Thymus (tissue), 11 donors: ENCODE data around the gene CDK16. TPM values are rescaled to one million over a fixed set of nuclear protein-coding genes. Genes with fewer than 3 reads are reported as not detected.

Experiments used
- DNase-seq, 9 donors: peaks; one replicate each; pipeline ENCODE4 v3.0.0-alpha.2; 2013; ENCODE audit warnings: low spot score in 9 of 9, low read depth in 6 of 9, missing footprints in 1 of 9
- H3K27ac ChIP-seq, 2 donors: one replicate each; pipeline ENCODE4 v1.5.1; 2013; ENCODE audit warnings: control low read depth in 1 of 2, low read depth in 1 of 2, low read length in 1 of 2, mild to moderate bottlenecking in 1 of 2, moderate library complexity in 1 of 2
- H3K27me3 ChIP-seq, 2 donors: one replicate each; pipeline ENCODE4 v1.5.1; 2013; ENCODE audit warnings: low read length in 1 of 2; ENCODE audit not compliant: control insufficient read depth in 2 of 2, insufficient read depth in 1 of 2
- H3K36me3 ChIP-seq, 2 donors: one replicate each; pipeline ENCODE4 v1.5.1; 2013; ENCODE audit warnings: low read length in 1 of 2, mild to moderate bottlenecking in 1 of 2, moderate library complexity in 1 of 2; ENCODE audit not compliant: control insufficient read depth in 2 of 2, insufficient read depth in 2 of 2
- H3K4me1 ChIP-seq, 2 donors: one replicate each; pipeline ENCODE4 v1.5.1; 2013; ENCODE audit warnings: low read length in 2 of 2; ENCODE audit not compliant: control insufficient read depth in 2 of 2, insufficient read depth in 2 of 2
- H3K4me3 ChIP-seq, 2 donors: one replicate each; pipeline ENCODE4 v1.5.1; 2013; ENCODE audit warnings: low read length in 2 of 2, control low read depth in 1 of 2, mild to moderate bottlenecking in 1 of 2
- H3K9me3 ChIP-seq, 2 donors: one replicate each; pipeline ENCODE4 v1.5.1; 2013; ENCODE audit warnings: low read length in 1 of 2, mild to moderate bottlenecking in 1 of 2; ENCODE audit not compliant: control insufficient read depth in 2 of 2, insufficient read depth in 1 of 2
- WGBS: extraction: QIAGEN DNeasy Blood & Tissue Kit; methylation state at CpG from one replicate; pipeline ENCODE4 v1.1.7; 2013; 5-methylcytosine and 5-hydroxymethylcytosine counted together
- polyA plus RNA-seq: library from polyadenylated mRNA; stranded (reverse); fragments of 200-250 nt; gene quantifications from one replicate; pipeline ENCODE4 v1.2.3, GENCODE V29; 2013
- total RNA-seq: library from RNA; stranded (reverse); fragments of 120-200 nt; gene quantifications from one replicate; pipeline ENCODE4 v1.2.4, GENCODE V29; 2013
- donor health status: healthy.

Gene CDK16
- total and polyA plus RNA-seq, 2 donors = 28.8 to 41.9 TPM

- no peaks in the 10 kb centered on the region for H3K4me1 ChIP-seq
- 98% methylated on average over 10 of the region's 10 CpGs for WGBS
- no peaks in the 10 kb centered on the region for H3K9me3 ChIP-seq
- H3K4me3 ChIP-seq = no peak overlapping the region
- no peak overlapping the region for H3K27ac ChIP-seq
- DNase-seq = no peak
- H3K27me3 ChIP-seq = no peaks in the 10 kb centered on the region
- peaks cover 67 to 76% of the 10 kb centered on the region in 2 donors for H3K36me3 ChIP-seq
Measured at GRCh38 chrX:47181301-47181700, 37.2 kb upstream of the CDK16 start.

DNA sequence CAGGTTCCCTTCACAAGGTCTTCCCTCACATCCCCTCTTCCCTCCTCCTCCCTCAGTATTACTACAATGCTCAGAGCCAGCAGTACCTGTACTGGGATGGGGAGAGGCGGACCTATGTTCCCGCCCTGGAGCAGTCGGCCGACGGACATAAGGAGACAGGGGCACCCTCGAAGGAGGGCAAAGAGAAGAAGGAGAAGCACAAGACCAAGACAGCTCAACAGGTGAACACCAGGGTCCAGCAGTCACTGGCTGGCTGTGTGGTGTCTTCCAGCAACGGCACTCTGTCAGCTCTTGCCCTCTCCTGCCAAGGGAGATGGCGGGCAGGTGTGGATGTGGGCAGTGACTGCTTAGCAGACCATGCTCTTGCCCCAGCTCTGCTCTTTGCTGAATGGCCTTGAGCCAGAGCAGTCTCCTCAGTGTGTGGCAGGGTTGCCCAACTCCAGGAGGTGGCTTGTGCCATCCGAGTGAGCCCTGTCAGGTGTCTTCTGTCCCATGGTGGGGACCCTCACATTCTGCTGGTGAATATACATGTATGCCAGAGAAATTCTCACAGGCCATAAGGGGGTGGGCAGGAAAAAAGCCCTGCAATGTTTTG lies 36.3 kb upstream of the CDK16 start:
- Histone ChIP-seq H3K27ac (no peak overlapping the region), H3K4me1 (no peaks in the 10 kb centered on the region), H3K4me3 (no peak overlapping the region), H3K27me3 (no peaks in the 10 kb centered on the region), H3K36me3 (peaks cover 67 to 77% of the 10 kb centered on the region in 2 donors), H3K9me3 (no peaks in the 10 kb centered on the region)
- 97% methylated on average over 9 of the region's 9 CpGs for WGBS
- no peak for DNase-seq

GRCh38 chrX:47184486-47184885 lies 34.0 kb upstream of the CDK16 start:
- no peak overlapping the region for H3K27ac ChIP-seq
- no peaks in the 10 kb centered on the region for H3K4me1 ChIP-seq
- H3K9me3 ChIP-seq = no peaks in the 10 kb centered on the region
- DNase-seq = no peak
- H3K36me3 ChIP-seq = peaks cover 46 to 59% of the 10 kb centered on the region in 2 donors
- H3K4me3 ChIP-seq = no peak overlapping the region
- H3K27me3 ChIP-seq = no peaks in the 10 kb centered on the region
- 97% methylated on average over 4 of the region's 4 CpGs for WGBS

GRCh38 chrX:47185241-47185640 lies 33.2 kb upstream of the CDK16 start:
- Histone ChIP-seq H3K36me3 (peaks cover 41 to 51% of the 10 kb centered on the region in 2 donors), H3K27me3 (peaks cover 0 to 2% of the 10 kb centered on the region in 2 donors), H3K4me3 (no peak overlapping the region), H3K9me3 (no peaks in the 10 kb centered on the region), H3K4me1 (peaks cover 0 to under 1% of the 10 kb centered on the region in 2 donors), H3K27ac (no peak overlapping the region)
- DNase-seq = no peak
- WGBS = 95% methylated on average over 17 of the region's 17 CpGs

GRCh38 chrX:47186096-47186740 lies 32.3 kb upstream of the CDK16 start:
- Histone ChIP-seq H3K27me3 (peaks cover 0 to 12% of the 10 kb centered on the region in 2 donors), H3K9me3 (peaks cover 0 to 4% of the 10 kb centered on the region in 2 donors), H3K4me3 (no peak overlapping the region), H3K36me3 (peaks cover 39 to 47% of the 10 kb centered on the region in 2 donors), H3K4me1 (peaks cover 0 to 7% of the 10 kb centered on the region in 2 donors), H3K27ac (no peak overlapping the region)
- no peak for DNase-seq
- 97% methylated on average over 27 of the region's 27 CpGs for WGBS

GRCh38 chrX:47187106-47187677 lies 31.3 kb upstream of the CDK16 start:
- WGBS = 99% methylated on average over 4 of the region's 4 CpGs
- peaks cover 30 to 38% of the 10 kb centered on the region in 2 donors for H3K36me3 ChIP-seq

GRCh38 chrX:47189906-47190305 lies 28.6 kb upstream of the CDK16 start:
- 95% methylated on average over 19 of the region's 19 CpGs for WGBS
- no peak overlapping the region for H3K4me3 ChIP-seq
- no peak overlapping the region for H3K27ac ChIP-seq
- H3K9me3 ChIP-seq = peaks cover 0 to 4% of the 10 kb centered on the region in 2 donors
- peaks cover 0 to 17% of the 10 kb centered on the region in 2 donors for H3K27me3 ChIP-seq
- no peak for DNase-seq
- peaks cover 4 to 33% of the 10 kb centered on the region in 2 donors for H3K4me1 ChIP-seq
- H3K36me3 ChIP-seq = peaks cover 21 to 24% of the 10 kb centered on the region in 2 donors

More at GRCh38 chrX:47187106-47187677, 31.3 kb upstream of the CDK16 start:
- no peak for DNase-seq
- Histone ChIP-seq H3K27me3 (peaks cover 0 to 17% of the 10 kb centered on the region in 2 donors), H3K9me3 (peaks cover 0 to 4% of the 10 kb centered on the region in 2 donors), H3K4me3 (no peak overlapping the region), H3K27ac (no peak overlapping the region), H3K4me1 (peaks cover 0 to 17% of the 10 kb centered on the region in 2 donors)

- Histone ChIP-seq H3K4me3 (peak overlapping the region; percentile 59 to 65), H3K36me3 (peaks cover 15 to 16% of the 10 kb centered on the region in 2 donors), H3K27me3 (peaks cover 0 to 17% of the 10 kb centered on the region in 2 donors), H3K27ac (peak overlapping the region; percentile 65 to 72), H3K9me3 (peaks cover 0 to 4% of the 10 kb centered on the region in 2 donors), H3K4me1 (peaks cover 6 to 39% of the 10 kb centered on the region in 2 donors)
- peak; percentile 43 to 93 (median 76) for DNase-seq
- 4% methylated on average over 40 of the region's 40 CpGs for WGBS
Measured at GRCh38 chrX:47190445-47191269, 27.8 kb upstream of the CDK16 start.
